Omental fat pad (tissue), 4 donors: ENCODE results near the gene NDEL1. TPM values are rescaled to one million over a fixed set of nuclear protein-coding genes. Genes with fewer than 3 reads are reported as not detected.
"Not testable (repeated sequence)": the region's sequence is repeated elsewhere in the genome, so short reads cannot be mapped to it uniquely, and the experiment has no call there.

Experiments used
- ATAC-seq: fragments of 150-250 bp; one replicate; pipeline ENCODE4 v1.9.1; 2016; ENCODE audit warnings: mild to moderate bottlenecking, moderate library complexity; ENCODE audit not compliant: low FRiP score
- DNase-seq: peaks from one replicate; pipeline ENCODE4 v3.0.0-alpha.2; 2019; ENCODE audit warnings: low spot score
- CTCF ChIP-seq, 3 donors: fragments of 450-650 bp; IDR thresholded peaks; one replicate each; pipeline ENCODE4 v1.5.1; 2016 to 2017; ENCODE audit warnings: antibody characterized with exemption in 3 of 3, mild to moderate bottlenecking in 3 of 3, moderate library complexity in 2 of 3
- total RNA-seq, 4 donors: library from RNA; depleted of rRNA; stranded (reverse); fragments of >200 nt; gene quantifications; one replicate each; pipeline ENCODE4 v1.1.0, GENCODE V29; 2016

NDEL1 gene
- total RNA-seq, 4 donors from 2014 or later, result 64.3 to 139 (median 118) TPM

- ATAC-seq (no peak), DNase-seq (no peak)
- no peak for TF ChIP-seq CTCF (IDR thresholded peaks at IDR 0.05)
Observed at GRCh38 chr17:8393470-8394231, 42.0 kb upstream of the NDEL1 start.

GRCh38 chr17:8394497-8394896, 41.2 kb upstream of the NDEL1 start:
- not testable (repeated sequence) for DNase-seq, ATAC-seq

- no peak for ATAC-seq
- no peak for DNase-seq
- TF ChIP-seq CTCF (IDR thresholded peaks at IDR 0.05), result no peak
Observed at GRCh38 chr17:8397636-8398035, 38.0 kb upstream of the NDEL1 start, which contains the start of gene RNF222. Gene RNF222, minus strand, starts transcription at chr17:8397827. Its CDS starts 4,366 bp downstream, at chr17:8393461.

- TF ChIP-seq CTCF (IDR thresholded peaks at IDR 0.05), result no peak
- ATAC-seq, result no peak
- no peak for DNase-seq
Observed at GRCh38 chr17:8398980-8399379, 36.7 kb upstream of the NDEL1 start.

- DNase-seq (no peak), ATAC-seq (no peak)
- no peak for TF ChIP-seq CTCF (IDR thresholded peaks at IDR 0.05)
Observed at GRCh38 chr17:8401107-8401506, 34.6 kb upstream of the NDEL1 start.

- TF ChIP-seq CTCF (IDR thresholded peaks at IDR 0.05), result no peak
Observed at GRCh38 chr17:8402921-8403536, 32.7 kb upstream of the NDEL1 start.

GRCh38 chr17:8405499-8406016, 30.1 kb upstream of the NDEL1 start:
- ATAC-seq (no peak), DNase-seq (no peak)
- TF ChIP-seq CTCF (IDR thresholded peaks at IDR 0.05), result no peak

More at GRCh38 chr17:8402921-8403536, 32.7 kb upstream of the NDEL1 start:
- ATAC-seq, result no peak
- no peak for DNase-seq
